Nephron progenitor cell (in vitro differentiated cells): ENCODE measurements around the gene RHOT2.

Experiments used
- DNase-seq: peaks from one replicate; pipeline ENCODE4 v3.0.0; 2021
- H3K27ac Mint-ChIP-seq: 2 replicates; pipeline ENCODE4 v1.8.0; 2021; ENCODE audit warnings: mild to moderate bottlenecking, moderate library complexity, mixed read lengths
- H3K27me3 Mint-ChIP-seq: 2 replicates; pipeline ENCODE4 v1.8.0; 2021; ENCODE audit warnings: mild to moderate bottlenecking, low read depth, mixed read lengths; ENCODE audit not compliant: poor library complexity
- H3K36me3 Mint-ChIP-seq: 2 replicates; pipeline ENCODE4 v1.8.0; 2021; ENCODE audit warnings: low read depth, mixed read lengths
- H3K4me1 Mint-ChIP-seq: 2 replicates; pipeline ENCODE4 v1.8.0; 2021; ENCODE audit warnings: mixed read lengths
- H3K4me3 Mint-ChIP-seq: 2 replicates; pipeline ENCODE4 v1.8.0; 2021; ENCODE audit warnings: mild to moderate bottlenecking, moderate library complexity, mixed read lengths
- H3K9me3 Mint-ChIP-seq: 2 replicates; pipeline ENCODE4 v1.8.0; 2021; ENCODE audit warnings: mild to moderate bottlenecking, moderate library complexity, mixed read lengths
- TF ChIP-seq, protein P1 (sequence below): fragments of 200-600 bp; sonication (generic); IDR thresholded peaks from 2 replicates; pipeline ENCODE4 v1.5.0; 2021; ENCODE audit warnings: antibody characterized with exemption

The RHOT2 gene

DNA sequence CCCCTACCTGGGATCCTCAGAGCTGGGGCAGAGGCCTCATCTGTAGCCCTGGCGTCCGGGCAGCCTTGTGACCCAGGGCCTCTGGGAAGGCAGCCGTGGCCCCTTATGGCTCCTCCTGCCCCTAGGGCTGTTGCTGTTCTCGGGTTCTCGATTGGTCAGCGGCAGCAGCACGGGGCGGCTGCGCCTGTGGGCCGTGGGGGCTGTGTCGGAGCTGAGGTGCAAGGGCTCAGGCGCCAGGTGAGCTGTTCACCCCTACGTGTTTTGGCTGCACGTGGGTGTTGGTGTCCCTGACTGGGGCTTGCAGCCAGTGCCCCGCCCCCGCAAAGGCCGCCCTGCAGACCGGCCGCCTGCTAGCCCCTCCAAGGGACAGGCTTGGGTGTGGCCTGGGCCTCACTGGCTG lies 5.8 kb upstream of the RHOT2 start:
- no peak for DNase-seq

DNA sequence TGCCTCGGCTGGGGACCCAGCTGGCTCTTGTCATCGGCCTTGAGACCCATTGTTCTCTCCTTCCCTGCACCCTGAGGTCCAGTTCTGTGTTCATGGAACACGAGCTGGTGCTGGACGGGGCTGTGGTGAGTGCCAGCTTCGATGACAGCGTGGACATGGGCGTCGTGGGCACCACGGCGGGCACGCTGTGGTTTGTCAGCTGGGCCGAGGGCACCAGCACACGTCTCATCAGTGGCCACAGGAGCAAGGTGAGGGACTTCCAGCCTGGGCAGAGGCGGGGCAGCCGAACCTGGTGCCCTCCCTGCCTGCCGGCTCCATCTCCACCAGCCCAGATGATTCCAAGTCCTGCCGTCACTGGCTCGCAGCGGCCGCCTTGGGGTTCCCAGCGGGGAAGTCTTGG lies 5.3 kb upstream of the RHOT2 start:
- peaks cover 9% of the 10 kb centered on the region for H3K4me1 Mint-ChIP-seq
- no peak overlapping the region for H3K4me3 Mint-ChIP-seq
- TF ChIP-seq, protein P1, sequence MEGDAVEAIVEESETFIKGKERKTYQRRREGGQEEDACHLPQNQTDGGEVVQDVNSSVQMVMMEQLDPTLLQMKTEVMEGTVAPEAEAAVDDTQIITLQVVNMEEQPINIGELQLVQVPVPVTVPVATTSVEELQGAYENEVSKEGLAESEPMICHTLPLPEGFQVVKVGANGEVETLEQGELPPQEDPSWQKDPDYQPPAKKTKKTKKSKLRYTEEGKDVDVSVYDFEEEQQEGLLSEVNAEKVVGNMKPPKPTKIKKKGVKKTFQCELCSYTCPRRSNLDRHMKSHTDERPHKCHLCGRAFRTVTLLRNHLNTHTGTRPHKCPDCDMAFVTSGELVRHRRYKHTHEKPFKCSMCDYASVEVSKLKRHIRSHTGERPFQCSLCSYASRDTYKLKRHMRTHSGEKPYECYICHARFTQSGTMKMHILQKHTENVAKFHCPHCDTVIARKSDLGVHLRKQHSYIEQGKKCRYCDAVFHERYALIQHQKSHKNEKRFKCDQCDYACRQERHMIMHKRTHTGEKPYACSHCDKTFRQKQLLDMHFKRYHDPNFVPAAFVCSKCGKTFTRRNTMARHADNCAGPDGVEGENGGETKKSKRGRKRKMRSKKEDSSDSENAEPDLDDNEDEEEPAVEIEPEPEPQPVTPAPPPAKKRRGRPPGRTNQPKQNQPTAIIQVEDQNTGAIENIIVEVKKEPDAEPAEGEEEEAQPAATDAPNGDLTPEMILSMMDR: no peak
- no peaks in the 10 kb centered on the region for H3K9me3 Mint-ChIP-seq
- no peak for DNase-seq
- H3K27ac Mint-ChIP-seq: no peak overlapping the region
- H3K36me3 Mint-ChIP-seq: no peaks in the 10 kb centered on the region
- no peaks in the 10 kb centered on the region for H3K27me3 Mint-ChIP-seq

More for the DNA sequence above, 5.8 kb upstream of the RHOT2 start:
- Mint-ChIP-seq H3K4me3 (no peak overlapping the region), H3K4me1 (peaks cover 7% of the 10 kb centered on the region), H3K27me3 (no peaks in the 10 kb centered on the region), H3K9me3 (no peaks in the 10 kb centered on the region), H3K36me3 (no peaks in the 10 kb centered on the region), H3K27ac (no peak overlapping the region)
- TF ChIP-seq, protein P1: no peak

DNA sequence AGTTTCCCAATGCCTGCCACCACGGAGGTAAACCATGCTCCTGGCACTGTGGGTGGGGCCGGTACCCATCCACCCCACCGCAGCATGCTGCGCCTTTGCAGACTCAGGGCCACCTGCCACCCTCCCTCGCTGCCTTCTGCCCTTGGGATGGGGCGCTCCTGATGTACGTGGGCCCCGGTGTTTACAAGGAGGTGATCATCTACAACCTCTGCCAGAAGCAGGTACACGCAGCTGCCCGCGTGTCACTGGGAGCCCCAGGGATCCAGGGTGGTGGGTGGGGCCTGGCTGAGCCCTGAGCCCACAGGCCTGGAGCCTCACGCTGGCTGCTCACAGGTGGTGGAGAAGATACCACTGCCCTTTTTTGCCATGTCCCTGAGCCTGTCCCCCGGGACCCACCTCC lies 1.4 kb upstream of the RHOT2 start:
- no peak for DNase-seq
- no peaks in the 10 kb centered on the region for H3K9me3 Mint-ChIP-seq
- TF ChIP-seq, protein P1: no peak
- no peak overlapping the region for H3K4me3 Mint-ChIP-seq
- H3K36me3 Mint-ChIP-seq: no peaks in the 10 kb centered on the region
- H3K27ac Mint-ChIP-seq: no peak overlapping the region
- no peaks in the 10 kb centered on the region for H3K27me3 Mint-ChIP-seq
- H3K4me1 Mint-ChIP-seq: peaks cover 5% of the 10 kb centered on the region

DNA sequence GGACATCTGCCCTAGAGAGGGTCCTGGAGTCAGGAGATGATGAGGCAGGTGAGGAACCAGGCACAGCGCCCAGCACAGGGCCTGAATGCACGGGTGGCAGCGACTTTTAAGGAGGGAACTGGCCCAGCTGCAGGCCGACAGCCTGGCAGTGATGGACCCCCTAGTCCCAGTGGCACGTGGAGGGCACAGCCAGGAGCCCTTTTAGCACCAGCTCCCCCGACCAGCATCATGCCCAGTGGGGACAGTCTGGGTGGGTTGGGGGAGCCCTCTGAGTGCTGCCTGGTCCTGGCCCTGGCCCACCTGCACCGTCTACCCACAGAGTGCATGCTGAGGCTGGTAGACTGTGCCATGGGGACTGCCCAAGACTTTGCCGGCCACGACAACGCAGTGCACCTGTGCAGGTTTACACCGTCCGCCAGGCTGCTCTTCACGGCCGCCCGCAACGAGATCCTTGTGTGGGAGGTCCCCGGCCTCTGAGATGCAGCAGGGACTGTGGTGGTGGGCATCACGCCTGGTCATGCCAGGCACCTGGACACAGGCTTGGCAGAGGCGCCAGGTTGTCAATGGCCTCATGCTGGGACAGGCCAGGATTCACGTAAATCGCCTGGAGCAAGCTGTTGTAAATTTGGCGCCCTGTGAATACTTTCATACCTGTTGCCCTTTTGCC lies 686 bp upstream of the RHOT2 start:
- DNase-seq: no peak
- Mint-ChIP-seq H3K4me3 (peak overlapping the region; percentile 72), H3K27me3 (no peaks in the 10 kb centered on the region), H3K4me1 (peaks cover 5% of the 10 kb centered on the region), H3K36me3 (no peaks in the 10 kb centered on the region), H3K27ac (peak overlapping the region; percentile 97), H3K9me3 (no peaks in the 10 kb centered on the region)
- TF ChIP-seq, protein P1: no peak

DNA sequence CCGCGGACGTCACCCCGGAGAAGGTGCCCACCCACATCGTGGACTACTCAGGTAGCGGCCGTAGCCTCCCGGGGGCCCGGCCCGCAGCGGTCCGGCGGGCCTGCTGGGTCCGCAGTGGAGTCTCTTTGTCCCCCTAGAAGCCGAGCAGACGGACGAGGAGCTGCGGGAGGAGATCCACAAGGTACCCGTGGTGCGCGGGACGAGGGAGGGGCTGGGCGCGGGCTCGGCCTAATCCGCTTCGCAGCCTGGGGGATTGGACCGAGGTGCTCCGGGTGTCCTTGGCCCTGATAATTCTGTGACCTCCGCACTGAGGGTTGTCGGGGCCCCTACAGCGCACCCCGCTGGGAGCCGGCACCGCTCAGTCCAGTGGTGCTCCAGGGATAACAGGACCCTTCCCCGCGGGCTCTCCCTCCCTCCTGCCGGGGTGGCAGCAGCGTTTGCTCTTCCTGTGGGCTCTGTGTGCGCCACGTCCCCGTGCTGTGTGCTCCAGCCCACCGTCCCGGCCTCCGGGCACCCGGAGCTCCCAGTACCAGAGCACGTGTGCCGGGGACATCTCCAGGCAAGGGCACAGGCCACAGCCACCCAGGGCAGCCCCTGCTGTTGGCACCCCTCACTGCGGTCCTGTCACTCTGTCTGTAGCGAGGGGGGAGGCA lies 713 bp downstream of the RHOT2 start:
- Mint-ChIP-seq H3K9me3 (no peaks in the 10 kb centered on the region), H3K27ac (no peak overlapping the region), H3K4me1 (peaks cover 5% of the 10 kb centered on the region), H3K36me3 (no peaks in the 10 kb centered on the region), H3K4me3 (peak overlapping the region; percentile 78), H3K27me3 (no peaks in the 10 kb centered on the region)
- TF ChIP-seq, protein P1: no peak
- DNase-seq: peak; percentile 17

DNA sequence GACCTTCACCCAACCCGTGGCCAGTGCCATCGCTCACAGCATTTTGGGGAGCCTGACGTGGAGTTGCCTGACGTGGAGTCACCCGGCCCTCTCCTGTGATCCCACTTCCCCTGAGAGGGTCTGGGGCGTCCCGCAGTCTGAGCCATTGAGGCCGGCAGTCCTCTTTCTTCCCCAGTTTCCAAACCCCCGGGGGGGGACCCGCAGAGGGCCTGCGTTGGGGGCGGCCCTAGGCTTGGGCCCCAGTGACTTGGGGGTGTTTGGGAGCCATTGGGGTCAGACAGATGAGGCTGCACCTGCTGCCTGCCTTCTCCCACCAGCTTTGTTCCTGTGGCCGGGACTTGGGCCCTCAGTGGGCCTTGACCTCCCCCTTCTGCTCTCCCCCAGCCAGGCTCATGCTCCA lies 1.7 kb downstream of the RHOT2 start:
- Mint-ChIP-seq H3K4me3 (peak overlapping the region; percentile 78), H3K36me3 (no peaks in the 10 kb centered on the region), H3K4me1 (peaks cover 6% of the 10 kb centered on the region), H3K9me3 (no peaks in the 10 kb centered on the region), H3K27me3 (peaks cover under 1% of the 10 kb centered on the region), H3K27ac (no peak overlapping the region)
- TF ChIP-seq, protein P1: no peak
- DNase-seq: no peak
